Left ventricle myocardium inferior (tissue), 1 donor: ENCODE measurements around the gene HOXD4. TPM values are rescaled to one million over a fixed set of nuclear protein-coding genes. Genes with fewer than 3 reads are reported as not detected.

Experiments used
- DNase-seq: peaks from one replicate; pipeline ENCODE4 v3.0.0-alpha.2; 2020
- H3K27ac ChIP-seq: fragments of 200-600 bp; replicated peaks from 2 replicates; pipeline ENCODE4 v1.8.0; 2021
- H3K27me3 ChIP-seq: fragments of 200-600 bp; 2 replicates; pipeline ENCODE4 v1.8.0; 2021; ENCODE audit warnings: low read depth
- H3K36me3 ChIP-seq: fragments of 200-600 bp; 2 replicates; pipeline ENCODE4 v1.8.0; 2021
- H3K4me1 ChIP-seq: fragments of 200-600 bp; 2 replicates; pipeline ENCODE4 v1.8.0; 2021
- H3K4me3 ChIP-seq: fragments of 200-600 bp; 2 replicates; pipeline ENCODE4 v1.8.0; 2021; ENCODE audit warnings: mild to moderate bottlenecking, moderate library complexity
- H3K9me3 ChIP-seq: fragments of 200-600 bp; replicated peaks from 2 replicates; pipeline ENCODE4 v1.8.0; 2021
- CTCF ChIP-seq: fragments of 200-600 bp; IDR thresholded peaks from 2 replicates; pipeline ENCODE4 v1.8.0; 2021; ENCODE audit warnings: antibody characterized with exemption, mild to moderate bottlenecking, borderline replicate concordance
- intact Hi-C: fragments of 100-400 bp; cut with micrococcal nuclease; formaldehyde crosslinking; loops from one replicate; pipeline ENCODE4 v1.11.0; 2022
- long read RNA-seq: library from polyadenylated mRNA; unstranded; transcript quantifications from one replicate; pipeline ENCODE4 v2.0.0, GENCODE V29; 2021
- total RNA-seq: library from RNA; stranded (reverse); fragmentation: NEBNext Ultra II Directional; extraction: Animal tissue kit (Norgen Biotek cat#: 25700); gene quantifications from one replicate; pipeline ENCODE4 v1.2.1, GENCODE V29; 2021
- donor health status: DM: no; HTN: yes; CAD: no; lungs with severe emphysema.

HOXD4 gene
- not detected for total RNA-seq
- long read RNA-seq, result 0 reads

DNA sequence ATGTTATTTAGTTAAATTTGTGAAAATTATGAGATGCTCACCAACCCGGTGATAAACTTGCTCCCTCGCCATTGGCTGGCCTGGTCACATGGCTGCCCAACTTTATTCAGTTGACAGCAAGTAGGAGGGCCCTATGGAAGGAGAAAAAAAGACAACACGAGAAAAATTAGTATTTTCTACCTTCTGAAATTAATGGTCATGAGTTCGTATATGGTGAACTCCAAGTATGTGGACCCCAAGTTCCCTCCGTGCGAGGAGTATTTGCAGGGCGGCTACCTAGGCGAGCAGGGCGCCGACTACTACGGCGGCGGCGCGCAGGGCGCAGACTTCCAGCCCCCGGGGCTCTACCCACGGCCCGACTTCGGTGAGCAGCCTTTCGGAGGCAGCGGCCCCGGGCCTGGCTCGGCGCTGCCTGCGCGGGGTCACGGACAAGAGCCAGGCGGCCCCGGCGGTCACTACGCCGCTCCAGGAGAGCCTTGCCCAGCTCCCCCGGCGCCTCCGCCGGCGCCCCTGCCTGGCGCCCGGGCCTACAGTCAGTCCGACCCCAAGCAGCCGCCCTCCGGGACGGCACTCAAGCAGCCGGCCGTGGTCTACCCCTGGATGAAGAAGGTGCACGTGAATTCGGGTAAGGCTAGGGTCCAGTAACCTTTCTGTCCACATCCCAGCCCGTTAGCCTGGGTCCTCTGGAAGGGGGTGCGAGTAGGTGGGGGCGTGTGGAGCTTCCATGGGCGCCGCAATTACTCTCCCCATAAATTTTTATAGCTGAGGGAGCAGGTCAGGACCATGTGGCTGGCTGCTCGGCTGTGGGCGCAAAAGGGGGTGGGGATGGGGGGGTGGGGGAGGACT, at the start of gene HOXD4:
HOXD4 (plus strand) TSS at position 109 of the 846 bp plus-strand sequence; CDS start at position 193, 84 bp downstream.
- no peak for DNase-seq
- peak within 1 kb of the TSS; percentile 38 for H3K4me3 ChIP-seq
- H3K4me1 ChIP-seq, result peaks cover 12% of the 10 kb centered on the region
- no peak for TF ChIP-seq CTCF
- intact Hi-C loops, result no loop called here
- no peaks in the 10 kb centered on the region for H3K9me3 ChIP-seq
- no peak within 1 kb of the TSS for H3K27ac ChIP-seq
- no peaks in the 10 kb centered on the region for H3K36me3 ChIP-seq
- peaks cover 100% of the 10 kb centered on the region for H3K27me3 ChIP-seq

- Histone ChIP-seq H3K4me3 (no peak overlapping the region), H3K4me1 (peaks cover 51% of the 10 kb centered on the region), H3K9me3 (no peaks in the 10 kb centered on the region), H3K27me3 (peaks cover 100% of the 10 kb centered on the region), H3K27ac (no peak overlapping the region), H3K36me3 (no peaks in the 10 kb centered on the region)
- TF ChIP-seq CTCF, result no peak
- intact Hi-C loops, result no loop called here
- DNase-seq, result no peak
Observed at GRCh38 chr2:176101842-176102241, 49.5 kb upstream of the HOXD4 start.

DNA sequence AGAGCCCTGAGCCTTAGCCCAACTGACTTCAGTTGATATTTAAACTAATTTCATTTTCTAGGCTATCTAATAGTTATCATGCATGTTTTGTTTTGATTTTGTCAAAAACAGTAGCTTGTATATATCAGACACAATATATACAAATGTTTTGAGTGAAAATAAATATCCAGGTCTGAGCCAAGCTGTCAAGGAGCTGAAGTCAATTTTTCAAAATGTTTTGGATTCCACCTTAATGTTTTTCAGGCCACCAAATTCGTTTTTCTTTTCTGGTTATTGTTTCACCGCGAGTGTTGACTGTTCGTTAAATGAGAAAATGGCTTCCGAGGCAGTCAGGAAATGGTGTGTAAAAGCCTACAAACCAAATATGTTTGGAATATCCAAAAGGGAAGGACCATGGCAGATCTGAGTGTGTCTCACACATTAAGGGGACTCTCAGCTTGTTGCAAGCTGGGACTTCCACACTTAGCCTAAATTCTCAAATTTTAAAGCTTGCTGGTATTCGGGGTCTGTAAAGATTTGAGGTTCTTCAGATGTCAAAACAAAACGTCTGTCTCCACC, 49.0 kb upstream of the HOXD4 start:
- H3K4me1 ChIP-seq, result peaks cover 51% of the 10 kb centered on the region

DNA sequence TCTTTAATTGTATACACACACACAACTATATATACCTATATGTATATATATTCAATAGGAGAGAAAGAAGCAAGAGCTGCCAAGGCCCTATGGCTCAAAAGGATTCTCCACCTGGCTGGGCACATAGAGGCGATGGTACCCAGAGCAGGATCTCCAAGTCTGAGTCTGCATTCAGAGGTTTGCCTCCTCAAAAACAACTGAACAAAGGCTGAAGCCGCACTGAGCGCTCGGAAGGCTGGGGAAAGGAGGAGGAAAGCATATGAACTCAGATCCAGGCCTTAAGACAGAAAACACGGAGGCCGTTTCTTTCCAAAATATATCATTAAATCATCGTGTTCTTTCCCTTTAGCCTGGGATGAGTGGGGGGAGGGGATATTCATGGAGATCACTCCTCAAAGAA, 48.2 kb upstream of the HOXD4 start:
- DNase-seq, result no peak
- H3K4me3 ChIP-seq, result no peak overlapping the region
- no peak for TF ChIP-seq CTCF
- peaks cover 99% of the 10 kb centered on the region for H3K27me3 ChIP-seq
- no peaks in the 10 kb centered on the region for H3K36me3 ChIP-seq
- H3K4me1 ChIP-seq, result peaks cover 49% of the 10 kb centered on the region
- intact Hi-C loops, result no loop called here
- H3K9me3 ChIP-seq, result no peaks in the 10 kb centered on the region
- no peak overlapping the region for H3K27ac ChIP-seq

More for the DNA sequence above, 49.0 kb upstream of the HOXD4 start:
- H3K9me3 ChIP-seq, result no peaks in the 10 kb centered on the region
- H3K27me3 ChIP-seq, result peaks cover 100% of the 10 kb centered on the region
- intact Hi-C loops, result no loop called here
- no peak overlapping the region for H3K27ac ChIP-seq
- no peak overlapping the region for H3K4me3 ChIP-seq
- no peaks in the 10 kb centered on the region for H3K36me3 ChIP-seq
- DNase-seq, result no peak
- no peak for TF ChIP-seq CTCF

GRCh38 chr2:176103742-176104315, 47.5 kb upstream of the HOXD4 start:
- TF ChIP-seq CTCF, result no peak
- Histone ChIP-seq H3K27ac (no peak overlapping the region), H3K27me3 (peaks cover 99% of the 10 kb centered on the region), H3K4me1 (peaks cover 49% of the 10 kb centered on the region), H3K36me3 (no peaks in the 10 kb centered on the region), H3K9me3 (no peaks in the 10 kb centered on the region), H3K4me3 (peak overlapping the region; percentile 19)
- intact Hi-C loops, result no loop called here
- DNase-seq, result no peak
